Non-pigmented ciliary epithelial cell (primary cell): ENCODE data around the gene CTNNA3.

Source experiments
- DNase-seq: peaks from one replicate; pipeline ENCODE4 v3.0.0-alpha.2; 2010; ENCODE audit warnings: low read depth

The CTNNA3 gene

DNA sequence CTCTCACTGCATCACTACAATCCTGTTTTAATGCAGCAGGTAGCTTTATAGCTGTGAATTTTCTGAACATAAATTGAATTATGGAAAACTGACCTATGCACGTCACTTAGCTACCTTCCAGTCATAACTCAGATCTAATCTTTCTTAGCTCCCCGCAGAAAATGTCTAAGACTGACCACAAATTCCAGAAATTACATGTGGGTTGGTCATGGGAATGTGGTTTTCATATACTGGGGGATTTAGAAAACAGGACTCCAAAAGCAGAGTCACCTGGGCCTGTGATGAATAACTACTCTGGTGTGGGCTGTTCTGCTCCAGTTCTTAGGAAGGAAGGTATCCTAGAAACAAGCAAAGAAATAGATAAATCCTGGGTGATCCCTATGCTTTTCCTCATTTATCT lies 948.5 kb downstream of the CTNNA3 start:
- DNase-seq: peak; percentile 96

DNA sequence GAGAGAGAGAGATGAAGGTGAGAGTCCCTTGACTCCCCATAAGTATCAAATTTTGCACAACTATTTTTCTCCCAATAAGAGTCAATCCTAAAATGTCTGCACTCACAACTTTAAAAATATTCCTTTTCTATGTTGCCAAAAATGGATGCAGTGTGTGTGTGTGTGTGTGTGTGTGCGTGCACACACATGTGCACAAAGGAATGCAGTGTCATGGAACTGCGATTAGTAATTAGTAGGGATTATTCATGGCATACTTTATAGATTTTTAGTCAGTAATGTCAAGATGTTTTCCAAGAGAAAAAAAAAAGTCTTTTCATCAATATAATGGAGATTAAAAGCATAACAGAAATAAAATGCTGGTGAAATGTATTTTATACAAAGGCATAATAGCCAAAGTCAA lies 949.3 kb downstream of the CTNNA3 start:
- no peak for DNase-seq

DNA sequence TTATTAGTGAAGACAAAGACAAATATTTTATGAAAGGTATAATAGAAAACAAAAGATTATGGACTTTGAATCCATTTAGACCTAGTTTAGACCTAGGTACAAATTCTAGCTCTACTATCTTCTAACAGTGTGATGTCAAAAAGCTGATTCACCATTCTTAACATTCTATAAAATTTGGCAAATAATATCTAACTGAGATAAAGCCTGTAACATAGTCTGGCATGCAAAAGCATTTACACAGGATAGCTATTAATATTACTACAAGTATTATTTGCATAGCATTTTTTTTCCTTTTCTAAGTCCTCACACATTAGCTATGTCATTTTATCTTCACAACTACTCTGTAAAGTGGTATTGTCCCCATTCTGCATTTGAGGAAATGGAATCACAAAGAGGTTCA lies 949.7 kb downstream of the CTNNA3 start:
- DNase-seq: no peak

DNA sequence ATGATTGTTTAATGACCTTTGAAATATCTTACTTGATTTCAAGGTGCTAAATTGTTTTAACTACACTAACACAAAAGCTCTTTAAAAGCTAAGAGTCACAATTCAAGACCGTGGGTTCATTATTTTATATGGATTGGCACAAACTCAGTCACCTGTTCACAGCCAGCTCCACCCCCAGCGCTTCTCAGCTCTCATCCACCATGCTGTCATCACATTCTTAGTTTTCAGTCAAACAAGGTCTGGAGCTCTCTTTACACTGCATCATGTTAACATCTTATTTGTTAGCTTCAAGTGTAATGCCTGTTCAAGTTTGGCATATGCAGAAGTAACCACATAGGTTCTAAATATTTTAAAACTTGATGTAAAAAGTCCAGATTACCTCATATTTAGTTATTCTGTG lies 951.1 kb downstream of the CTNNA3 start:
- no peak for DNase-seq

DNA sequence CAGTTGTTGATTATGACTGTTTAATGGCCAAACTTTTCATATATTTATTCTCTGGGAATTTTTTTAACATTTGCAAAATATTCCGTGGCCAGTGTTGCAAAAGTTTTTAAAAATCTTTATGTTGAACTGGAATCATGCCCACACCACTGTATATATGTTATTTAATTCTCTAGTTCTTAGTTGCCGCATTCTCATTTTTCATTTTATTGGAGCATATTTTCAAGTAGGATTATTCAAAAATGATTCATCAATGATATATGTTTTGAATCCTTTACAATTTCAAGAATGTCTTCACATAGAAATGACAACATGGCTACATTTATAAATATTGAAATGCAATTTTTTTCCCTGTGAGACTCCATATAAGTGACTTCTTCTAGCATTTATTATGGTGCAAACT lies 958.8 kb downstream of the CTNNA3 start:
- no peak for DNase-seq

DNA sequence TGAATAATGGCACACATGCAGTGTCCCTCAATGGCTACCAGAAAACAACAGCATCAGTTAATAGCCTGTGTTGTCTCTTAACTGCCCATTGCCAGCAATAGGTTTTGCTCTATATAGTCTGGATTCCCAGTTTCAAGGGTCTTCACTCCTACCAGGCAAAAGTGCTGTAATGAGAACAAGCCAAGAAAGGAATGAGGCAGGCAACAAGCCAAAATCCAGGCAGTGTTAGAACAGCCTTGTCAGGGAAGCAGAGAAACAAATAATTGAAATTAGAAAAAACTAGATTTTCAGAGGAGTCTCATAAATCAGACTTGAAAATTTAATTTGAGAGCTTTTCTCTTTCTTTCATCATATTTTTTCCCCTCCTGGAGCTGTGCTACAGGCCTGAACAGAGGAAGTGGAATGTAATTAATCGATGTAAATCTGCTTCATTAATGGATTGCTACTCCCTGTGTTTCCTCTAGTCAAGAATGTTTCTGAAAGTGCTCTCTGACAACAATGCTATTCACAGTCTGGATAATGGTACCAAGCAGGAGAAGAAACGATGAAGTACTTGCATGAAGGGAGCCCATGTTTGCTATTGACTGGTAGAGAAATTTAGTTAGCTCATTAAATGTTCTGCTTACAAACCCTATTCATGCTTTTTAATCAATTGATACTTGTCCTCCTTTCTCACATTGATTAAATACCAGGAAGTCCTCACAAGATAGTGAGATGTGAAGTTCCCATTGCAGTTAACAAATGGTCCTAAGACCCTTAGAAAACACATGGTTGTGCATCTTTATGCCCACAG lies 972.2 kb downstream of the CTNNA3 start:
- DNase-seq: no peak

DNA sequence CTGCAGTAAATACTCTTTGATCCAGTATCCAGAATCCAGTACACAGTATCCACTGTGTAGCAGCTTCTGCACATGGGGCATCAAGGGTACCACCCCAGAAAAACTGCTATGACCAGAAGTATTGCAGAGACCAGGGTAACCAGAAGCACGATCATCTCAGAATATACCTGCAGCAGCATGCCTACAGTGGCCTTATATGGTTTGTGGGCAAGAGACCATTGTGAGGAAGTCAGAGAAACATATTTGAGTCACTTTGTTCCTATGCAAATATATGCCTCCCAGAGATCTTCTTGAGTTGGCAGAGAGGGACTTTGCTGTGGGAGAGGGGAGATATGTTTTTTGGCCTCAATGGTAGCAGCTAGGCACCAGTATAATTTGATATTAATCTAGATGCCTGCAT lies 976.5 kb downstream of the CTNNA3 start:
- DNase-seq: no peak

DNA sequence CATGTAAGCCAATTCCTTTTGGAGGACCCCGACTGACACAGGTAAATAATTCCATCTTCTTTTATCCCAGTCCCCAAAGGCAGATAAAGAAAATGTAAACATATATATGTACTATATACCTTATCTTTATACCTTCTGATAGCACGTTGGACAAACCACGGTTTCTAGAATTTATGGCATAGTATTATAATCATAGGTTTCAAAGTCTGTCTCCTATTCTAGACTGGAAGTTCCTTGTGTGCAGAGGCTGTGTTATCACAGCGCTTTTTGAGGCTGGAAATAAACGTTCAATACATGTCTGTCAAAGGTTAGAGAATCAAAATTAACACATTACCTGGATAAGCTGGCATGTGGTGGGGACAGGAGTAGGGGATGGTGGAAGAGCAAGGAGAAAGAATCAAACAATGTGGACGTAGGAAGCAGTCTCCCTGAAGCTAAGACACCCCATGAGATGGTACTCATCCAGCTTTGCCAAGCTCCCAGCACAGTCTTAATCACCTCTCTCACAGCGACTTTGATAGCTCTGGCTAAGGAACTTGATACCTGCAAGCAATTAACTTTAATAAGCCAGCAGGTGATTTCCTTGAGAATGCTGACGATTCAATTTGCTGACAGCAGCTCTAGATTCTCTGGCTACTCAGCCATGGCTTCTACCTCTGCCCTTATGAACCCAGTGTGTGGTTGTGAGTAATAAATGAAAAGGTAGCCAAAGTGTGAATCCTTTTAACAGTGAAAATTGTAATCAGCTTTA lies 978.6 kb downstream of the CTNNA3 start:
- DNase-seq: no peak

DNA sequence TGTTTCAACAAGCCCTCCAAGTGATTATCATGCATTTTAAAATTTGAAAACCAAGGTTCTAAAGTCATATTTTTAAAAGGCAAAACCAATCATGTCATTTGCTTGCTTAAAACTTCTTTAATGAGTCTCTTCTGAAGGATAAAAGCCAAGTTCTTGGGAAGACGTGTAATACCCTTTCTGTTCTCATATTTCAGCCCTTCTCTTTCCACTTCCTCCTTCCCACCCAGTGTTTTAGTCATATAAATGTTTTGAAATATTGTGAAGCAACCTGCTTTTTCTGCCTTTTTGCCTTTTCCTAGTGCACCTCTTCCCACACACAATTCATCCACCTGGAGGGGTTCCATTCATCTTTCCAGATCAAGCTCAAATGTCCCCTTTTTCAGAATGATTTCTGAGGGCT lies 981.3 kb downstream of the CTNNA3 start:
- no peak for DNase-seq

DNA sequence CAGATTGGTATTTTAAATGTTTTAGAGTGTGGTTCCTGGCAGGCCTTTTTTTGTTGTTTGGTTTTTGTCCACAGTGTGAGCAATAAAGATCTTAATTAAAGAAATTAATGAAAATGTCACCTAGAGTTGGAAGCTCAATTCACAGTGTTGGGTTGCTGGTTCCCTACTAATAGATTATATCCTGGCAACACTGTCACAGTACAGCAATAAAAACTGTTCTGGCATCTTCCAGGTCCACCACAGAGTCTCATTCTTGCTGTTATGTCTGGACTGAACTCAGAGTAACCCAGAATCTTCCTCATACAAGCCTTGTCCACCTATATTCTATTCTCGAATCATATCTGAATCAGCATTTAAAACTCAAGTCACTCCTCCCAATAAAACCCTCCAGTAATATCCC lies 982.6 kb downstream of the CTNNA3 start:
- DNase-seq: no peak

DNA sequence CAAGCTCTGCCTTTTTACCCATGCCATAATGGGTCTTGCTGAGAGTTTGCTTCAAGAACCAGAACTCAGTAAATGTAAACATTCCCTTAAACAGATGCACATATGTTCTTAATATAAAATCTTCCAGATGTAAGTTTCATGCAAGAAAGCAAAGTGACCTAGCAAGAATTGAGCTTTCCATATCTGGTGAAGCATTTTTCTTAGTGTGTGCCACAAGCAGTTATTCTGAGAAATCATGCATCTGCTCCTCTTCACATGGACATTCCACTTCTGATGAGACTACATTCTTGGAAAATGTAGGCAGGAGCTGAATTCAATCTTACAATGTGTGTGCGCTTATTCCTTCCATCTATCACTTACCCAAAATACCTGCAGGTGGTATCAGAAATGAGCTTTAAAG lies 997.9 kb downstream of the CTNNA3 start:
- no peak for DNase-seq

DNA sequence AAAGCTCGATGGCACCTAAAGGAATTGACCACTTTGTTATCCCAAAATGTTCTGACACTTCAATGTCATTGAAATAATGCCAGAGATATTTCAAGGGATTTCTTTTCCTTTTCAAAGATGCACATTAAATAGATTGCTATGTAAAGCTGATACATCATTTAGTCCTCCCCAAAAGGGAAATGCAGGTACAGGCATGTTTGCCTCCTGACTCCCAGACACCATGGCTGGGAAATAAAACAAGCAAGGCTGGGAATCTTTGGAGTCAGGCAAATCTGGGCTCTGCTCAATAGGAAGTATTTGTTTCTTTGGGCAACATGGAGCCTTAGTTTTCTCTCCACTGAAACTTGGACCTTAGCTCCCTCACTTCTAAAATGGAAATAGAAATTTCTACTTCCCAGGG lies 1000.9 kb downstream of the CTNNA3 start:
- DNase-seq: no peak

DNA sequence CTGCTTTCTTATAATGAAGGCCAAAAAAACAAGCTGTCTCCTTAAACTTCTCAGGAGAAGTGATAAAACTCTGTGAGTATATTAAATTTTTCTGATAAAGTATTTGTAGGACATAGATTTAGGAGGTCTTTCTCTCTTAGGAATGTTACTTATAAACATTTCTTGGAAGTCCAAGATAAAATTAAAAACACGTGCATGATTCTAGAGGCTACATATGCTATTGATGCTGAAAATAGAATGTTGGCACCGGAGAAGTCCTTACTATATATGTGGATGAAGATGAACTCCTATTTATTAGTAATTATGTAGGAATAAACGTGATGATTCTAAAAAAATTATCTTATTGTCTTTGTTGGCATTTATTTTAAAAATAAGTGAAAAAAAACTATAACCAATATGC lies 1011.4 kb downstream of the CTNNA3 start:
- DNase-seq: no peak

DNA sequence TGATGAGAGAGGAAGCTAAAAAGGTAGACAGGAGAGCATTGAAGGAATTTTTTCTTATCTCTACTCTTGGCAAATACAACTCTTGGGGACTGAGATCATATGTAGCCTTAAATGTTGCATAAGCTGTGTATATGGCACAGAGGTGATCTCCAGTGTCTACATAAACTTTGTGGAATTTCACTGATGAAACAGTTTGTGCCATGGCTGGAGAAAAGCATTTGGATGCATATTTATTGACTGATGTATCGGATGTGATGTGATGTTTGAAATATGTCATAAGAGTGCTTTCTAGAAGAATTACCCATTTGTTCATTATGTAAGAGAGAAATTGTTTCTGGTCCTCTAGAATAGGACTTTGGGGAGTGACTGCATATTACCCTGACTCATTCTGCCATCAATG lies 1015.1 kb downstream of the CTNNA3 start:
- DNase-seq: peak; percentile 13

DNA sequence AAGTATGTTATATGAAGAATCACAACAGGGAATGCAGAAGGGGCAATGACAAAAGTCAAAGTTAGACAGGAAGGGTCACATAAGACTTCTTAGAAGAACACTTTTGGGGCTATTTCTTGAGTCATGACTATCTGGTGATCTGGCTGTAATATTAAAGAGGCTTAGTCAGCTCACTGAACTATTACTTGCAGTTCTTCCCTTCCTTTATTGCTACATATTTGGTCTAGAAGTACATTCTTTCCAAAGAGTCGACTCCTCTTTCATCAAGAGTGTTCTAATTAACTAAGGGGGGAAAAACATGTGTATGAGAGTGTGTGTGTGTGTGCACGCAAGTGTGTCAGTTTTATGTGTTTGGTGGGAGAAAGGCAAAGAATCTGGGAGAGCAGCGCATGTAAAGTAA lies 1017.5 kb downstream of the CTNNA3 start:
- no peak for DNase-seq

DNA sequence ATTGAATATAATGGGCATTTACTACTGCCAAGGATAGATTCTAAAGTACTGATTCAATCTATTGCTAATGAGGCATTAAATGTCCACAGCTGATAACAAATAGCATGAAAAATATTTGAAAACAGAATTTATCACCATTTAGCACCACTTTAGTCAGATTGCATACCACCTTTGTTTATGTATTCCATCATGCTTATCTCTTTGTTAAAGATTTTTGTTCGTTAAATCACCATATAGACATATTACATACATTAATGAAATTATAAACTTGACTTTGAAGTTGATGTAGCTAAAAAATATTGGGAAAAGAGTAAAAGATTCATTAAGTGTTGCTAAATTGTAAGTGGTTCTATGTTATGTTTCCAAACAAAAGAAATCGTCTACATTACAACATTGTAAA lies 1022.9 kb downstream of the CTNNA3 start:
- DNase-seq: no peak

DNA sequence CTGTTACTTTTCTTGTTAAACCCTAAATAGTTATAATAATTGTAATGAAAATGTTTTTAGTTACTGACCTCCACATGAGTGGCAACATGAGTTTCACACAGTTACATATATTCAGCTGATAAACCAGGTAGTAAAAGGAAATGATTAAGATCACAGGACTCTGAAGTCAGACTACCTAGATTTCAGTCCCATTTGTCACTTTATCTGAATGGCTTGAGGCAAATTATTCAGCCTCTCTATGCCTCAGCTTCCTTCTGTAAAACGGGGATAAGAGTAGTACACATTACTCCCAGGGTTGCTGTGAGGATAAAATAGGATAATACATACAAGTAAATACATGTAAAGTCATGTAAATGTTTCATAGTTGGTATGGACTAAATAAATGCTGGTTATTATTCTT lies 1024.4 kb downstream of the CTNNA3 start:
- DNase-seq: no peak

DNA sequence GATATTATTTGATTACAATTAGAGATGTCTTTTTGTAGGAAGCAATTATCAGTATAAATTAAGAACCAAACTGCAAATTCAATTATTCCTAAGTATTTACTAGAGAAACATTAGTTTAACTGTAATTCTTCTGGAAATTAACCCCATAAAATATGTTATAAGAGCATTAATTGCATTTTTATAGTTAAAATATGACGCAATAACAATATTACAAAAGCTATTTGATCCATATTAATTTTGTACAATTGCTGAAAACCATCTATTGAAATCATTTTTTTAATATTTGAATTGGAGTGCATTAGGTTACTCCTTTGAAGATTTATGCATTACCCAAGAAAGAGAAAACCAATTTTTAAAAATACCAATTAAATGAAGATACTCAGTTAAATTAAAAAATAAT lies 1024.9 kb downstream of the CTNNA3 start:
- DNase-seq: no peak

DNA sequence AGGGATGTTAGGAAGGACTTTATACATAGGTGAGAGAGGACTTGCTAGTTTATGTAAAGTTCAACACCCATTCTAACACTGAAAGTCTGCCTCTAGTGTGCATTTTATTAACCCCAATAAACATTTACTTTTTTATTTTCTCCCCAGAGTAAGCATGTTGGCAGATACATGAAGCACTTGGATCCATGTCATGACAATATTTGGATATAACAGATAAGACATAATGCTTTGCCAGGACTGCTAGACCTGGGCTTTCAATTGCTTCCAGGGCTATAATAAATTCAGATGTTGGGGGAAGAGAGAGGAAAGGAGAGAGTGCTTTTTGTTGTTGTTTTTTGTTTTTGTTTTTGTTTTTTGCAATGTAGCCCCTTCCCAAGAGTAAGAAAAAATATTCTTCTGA lies 1039.5 kb downstream of the CTNNA3 start:
- no peak for DNase-seq

DNA sequence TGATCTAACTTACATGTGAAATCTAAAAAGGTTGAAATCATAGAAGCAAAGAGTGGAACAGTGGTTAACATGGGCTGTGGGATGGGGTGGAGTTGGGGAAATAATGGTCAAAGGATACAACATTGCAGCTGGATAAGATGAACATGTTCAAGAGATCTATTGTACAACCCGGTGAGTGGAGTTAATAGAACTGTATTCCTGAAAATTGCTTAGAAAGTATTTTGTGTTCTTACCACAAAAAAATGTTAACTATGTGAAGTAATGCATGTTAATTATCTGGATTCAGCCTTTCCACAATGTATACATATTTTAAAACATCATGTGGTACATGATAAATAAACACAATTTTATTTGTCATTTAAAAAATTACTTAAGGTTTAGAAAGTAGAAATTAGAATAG lies 1041.1 kb downstream of the CTNNA3 start:
- DNase-seq: no peak

DNA sequence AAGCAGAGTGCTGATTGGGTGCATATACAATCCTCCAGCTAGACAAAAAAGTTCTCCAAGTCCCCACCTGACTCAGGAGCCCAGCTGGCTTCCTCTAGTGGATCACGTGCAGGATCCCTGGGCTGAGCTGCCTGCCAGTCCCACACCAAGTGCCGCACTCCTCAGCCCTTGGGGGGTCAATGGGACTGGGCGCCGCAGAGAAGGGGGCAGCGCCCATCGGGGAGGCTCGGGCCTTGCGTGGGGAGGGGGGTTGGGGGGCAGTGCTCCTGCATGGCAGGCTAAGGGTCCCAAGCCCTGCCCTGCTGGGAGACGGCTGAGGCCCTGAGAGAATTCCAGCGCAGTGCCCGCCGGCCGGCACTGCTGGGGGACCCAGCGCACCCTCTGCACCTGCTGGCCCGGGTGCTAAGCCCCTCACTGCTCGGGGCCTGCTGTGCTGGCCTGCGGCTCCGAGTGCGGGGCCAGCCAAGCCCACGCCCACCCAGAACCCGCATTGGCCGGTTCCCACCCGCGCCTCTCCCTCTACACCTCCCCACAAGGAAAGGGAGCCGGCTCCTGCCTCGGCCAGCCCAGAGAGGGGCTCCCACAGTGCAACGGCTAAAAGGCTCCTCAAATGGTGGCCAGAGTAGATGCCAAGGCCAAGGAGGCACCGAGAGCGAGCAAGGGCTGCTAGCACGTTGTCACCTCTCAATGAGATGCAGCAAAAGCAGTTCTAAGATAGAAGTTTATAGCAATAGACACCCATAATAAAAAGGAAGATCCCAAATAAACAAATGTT lies 1044.5 kb downstream of the CTNNA3 start:
- no peak for DNase-seq

DNA sequence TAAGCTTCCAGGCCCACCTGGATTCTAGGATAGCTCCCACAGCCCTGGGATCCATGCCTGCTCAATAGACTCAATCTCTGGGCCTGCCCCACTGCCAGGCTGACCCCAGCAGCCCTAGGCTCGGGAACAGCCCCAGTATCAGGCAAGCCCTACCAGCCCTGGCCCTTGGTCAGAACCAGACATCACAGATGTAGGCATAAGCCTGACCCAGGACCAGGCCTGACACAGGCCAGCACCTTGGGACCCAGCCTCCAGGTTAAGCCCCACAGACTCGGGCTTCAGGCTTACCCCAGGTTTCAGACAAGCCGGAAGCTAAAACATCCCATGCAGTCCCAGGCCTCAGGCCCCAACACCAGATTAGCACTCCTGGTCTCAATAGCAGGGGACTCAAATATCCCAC lies 1046.4 kb downstream of the CTNNA3 start:
- DNase-seq: no peak

DNA sequence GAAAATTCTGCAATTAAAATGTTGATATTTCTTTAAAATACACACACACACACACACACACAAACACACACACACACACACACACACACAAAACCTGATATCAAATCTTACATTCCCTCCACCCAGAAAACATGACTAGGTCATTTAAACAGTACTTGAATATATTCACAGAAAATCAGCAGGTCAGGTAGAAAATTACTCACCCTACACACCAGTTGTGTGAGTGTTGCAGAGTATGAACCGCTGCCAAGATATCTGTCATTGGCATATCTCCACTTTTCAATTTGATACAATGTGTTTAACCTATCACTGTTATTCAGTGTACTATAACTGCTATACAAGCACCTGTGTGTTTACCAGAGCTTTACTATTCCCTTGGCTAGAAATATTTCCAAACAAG lies 1053.8 kb downstream of the CTNNA3 start:
- DNase-seq: no peak
